IMR-90 (cell line): ENCODE results near the gene HAVCR1. TPM values are rescaled to one million over a fixed set of nuclear protein-coding genes. Genes with fewer than 3 reads are reported as not detected.

ENCODE experiments used
- ATAC-seq: fragments of 200-7000 bp; cut with Tn5 transposase; 2 replicates; pipeline ENCODE4 v1.9.1; 2020; ENCODE audit warnings: low read depth, mild to moderate bottlenecking, moderate library complexity
- BruUV-seq: library from RNA; stranded (reverse); fragments of 400-500 nt; replicated peaks from 2 replicates; lab custom pipeline; 2021; lab: Mats Ljungman, UMichigan
- CTCF ChIA-PET: fragments of 300-600 bp; formaldehyde crosslinking; extraction: SDS; loops from one replicate; lab custom pipeline; 2021; ENCODE audit warnings: antibody characterized with exemption; lab: Yijun Ruan, JAX
- POLR2A ChIA-PET: fragments of 300-600 bp; sonication (Branson Sonifier 250); formaldehyde crosslinking; loops from one replicate; lab custom pipeline; 2022; ENCODE audit warnings: antibody characterized with exemption; ENCODE audit not compliant: unreplicated experiment; lab: Charles Lee
- DNase-seq: peaks from one replicate; pipeline ENCODE4 v3.0.0; 2013
- H2AFZ ChIP-seq: replicated peaks from 2 replicates; pipeline ENCODE3; 2013; ENCODE audit warnings: low read length, mild to moderate bottlenecking; ENCODE audit not compliant: poor library complexity
- H2AK5ac ChIP-seq: 2 replicates; pipeline ENCODE4 v1.6.1; 2013; ENCODE audit warnings: low read depth, low read length, inconsistent platforms
- H2AK9ac ChIP-seq: replicated peaks from 2 replicates; pipeline ENCODE3; 2013; ENCODE audit warnings: mild to moderate bottlenecking, low read depth, low read length, moderate library complexity; ENCODE audit not compliant: poor library complexity
- H2BK120ac ChIP-seq: 2 replicates; pipeline ENCODE4 v1.6.1; 2013; ENCODE audit warnings: low read depth, low read length, inconsistent platforms
- H2BK15ac ChIP-seq: 3 replicates; pipeline ENCODE4 v1.6.1; 2013; ENCODE audit warnings: low read depth, low read length, inconsistent platforms
- H2BK20ac ChIP-seq: 2 replicates; pipeline ENCODE4 v1.6.1; 2013; ENCODE audit warnings: low read depth, mild to moderate bottlenecking, inconsistent platforms, low read length, moderate library complexity
- H2BK5ac ChIP-seq: 2 replicates; pipeline ENCODE4 v1.6.1; 2013; ENCODE audit warnings: mild to moderate bottlenecking, low read depth, low read length, inconsistent platforms; ENCODE audit not compliant: poor library complexity, severe bottlenecking
- H3K14ac ChIP-seq: replicated peaks from 2 replicates; pipeline ENCODE4 v1.6.1; 2013; ENCODE audit warnings: low read depth, low read length, inconsistent platforms
- H3K18ac ChIP-seq: 2 replicates; pipeline ENCODE4 v1.6.1; 2013; ENCODE audit warnings: low read depth, low read length, control low read depth
- H3K23ac ChIP-seq: 2 replicates; pipeline ENCODE4 v1.6.1; 2013; ENCODE audit warnings: low read depth, low read length, inconsistent platforms
- H3K27ac ChIP-seq: 2 replicates; pipeline ENCODE4 v1.5.1; 2013; ENCODE audit warnings: mild to moderate bottlenecking, control low read depth, low read length; ENCODE audit not compliant: insufficient read depth
- H3K27me3 ChIP-seq: 2 replicates; pipeline ENCODE4 v1.6.1; 2013; ENCODE audit warnings: low read length; ENCODE audit not compliant: control insufficient read depth, insufficient read depth
- H3K36me3 ChIP-seq: 2 replicates; pipeline ENCODE4 v1.6.1; 2013; ENCODE audit warnings: low read length, mixed read lengths; ENCODE audit not compliant: control insufficient read depth, insufficient read depth
- H3K4ac ChIP-seq: 2 replicates; pipeline ENCODE4 v1.6.1; 2013; ENCODE audit warnings: low read depth, low read length, inconsistent platforms
- H3K4me1 ChIP-seq: 2 replicates; pipeline ENCODE4 v1.6.1; 2013; ENCODE audit warnings: low read length, mixed read lengths; ENCODE audit not compliant: control insufficient read depth, insufficient read depth
- H3K4me2 ChIP-seq: 2 replicates; pipeline ENCODE4 v1.6.1; 2013; ENCODE audit warnings: low read depth, mild to moderate bottlenecking, control low read depth, low read length, moderate library complexity
- H3K4me3 ChIP-seq: 2 replicates; pipeline ENCODE4 v1.5.1; 2013; ENCODE audit warnings: low read depth, mild to moderate bottlenecking, control low read depth, low read length, moderate library complexity; ENCODE audit not compliant: insufficient read depth
- H3K56ac ChIP-seq: 2 replicates; pipeline ENCODE4 v1.6.1; 2013; ENCODE audit warnings: low read length, inconsistent platforms; ENCODE audit not compliant: insufficient read depth; ENCODE audit errors: extremely low read depth
- H3K79me1 ChIP-seq, 2 experiments: 2 replicates each; pipeline ENCODE4 v1.6.1; 2013; ENCODE audit warnings: low read length in 2 of 2, inconsistent platforms in 1 of 2, low read depth in 1 of 2
- H3K9ac ChIP-seq: 2 replicates; pipeline ENCODE4 v1.6.1; 2013; ENCODE audit warnings: low read depth, low read length, control low read depth
- H3K9me1 ChIP-seq: 2 replicates; pipeline ENCODE4 v1.6.1; 2013; ENCODE audit warnings: low read length, inconsistent platforms; ENCODE audit not compliant: insufficient read depth
- H3K9me3 ChIP-seq: 2 replicates; pipeline ENCODE4 v1.6.1; 2013; ENCODE audit warnings: low read length; ENCODE audit not compliant: control insufficient read depth, insufficient read depth
- H4K20me1 ChIP-seq: 2 replicates; pipeline ENCODE4 v1.6.1; 2013; ENCODE audit warnings: low read length, inconsistent platforms; ENCODE audit not compliant: insufficient read depth
- H4K5ac ChIP-seq: 2 replicates; pipeline ENCODE4 v1.6.1; 2013; ENCODE audit warnings: mild to moderate bottlenecking, low read depth, low read length, control low read depth
- H4K8ac ChIP-seq, 2 experiments: 2 replicates each; pipeline ENCODE4 v1.6.1; 2013; ENCODE audit warnings: low read depth in 2 of 2, low read length in 2 of 2, control low read depth in 1 of 2, inconsistent platforms in 1 of 2
- H4K91ac ChIP-seq: 2 replicates; pipeline ENCODE4 v1.6.1; 2013; ENCODE audit warnings: low read depth, low read length, inconsistent platforms; ENCODE audit not compliant: insufficient read depth
- BHLHE40 ChIP-seq: fragments of 150-350 bp; IDR thresholded peaks from 2 replicates; pipeline ENCODE4 v1.6.1; 2016; ENCODE audit warnings: mild to moderate bottlenecking, low read depth, low read length
- CHD1 ChIP-seq: IDR thresholded peaks from 2 replicates; pipeline ENCODE4 v1.6.1; 2012; ENCODE audit warnings: low read depth, low read length, improper control_type of control experiment
- FOS ChIP-seq: fragments of 150-350 bp; IDR thresholded peaks from 2 replicates; pipeline ENCODE4 v1.6.1; 2016; ENCODE audit warnings: low read depth, low read length
- MAFK ChIP-seq: IDR thresholded peaks from 2 replicates; pipeline ENCODE4 v1.6.1; 2012; ENCODE audit warnings: low read depth, low read length, improper control_type of control experiment
- MAZ ChIP-seq: IDR thresholded peaks from 2 replicates; pipeline ENCODE4 v1.6.1; 2012; ENCODE audit warnings: low read depth, mild to moderate bottlenecking, low read length, improper control_type of control experiment, moderate library complexity, borderline replicate concordance
- MXI1 ChIP-seq: IDR thresholded peaks from 2 replicates; pipeline ENCODE4 v1.6.1; 2012; ENCODE audit warnings: low read depth, mild to moderate bottlenecking, low read length, moderate library complexity, borderline replicate concordance
- NFE2L2 ChIP-seq: fragments of 150-350 bp; IDR thresholded peaks from 2 replicates; pipeline ENCODE4 v1.6.1; 2016; ENCODE audit warnings: low read depth, mild to moderate bottlenecking, low read length
- POLR2A ChIP-seq: IDR thresholded peaks from 2 replicates; pipeline ENCODE4 v1.6.1; 2012; ENCODE audit warnings: mild to moderate bottlenecking, low read depth, low read length
- RCOR1 ChIP-seq: IDR thresholded peaks from 2 replicates; pipeline ENCODE4 v1.6.1; 2012; ENCODE audit warnings: mild to moderate bottlenecking, low read length, improper control_type of control experiment; ENCODE audit not compliant: insufficient replicate concordance
- SMC3 ChIP-seq: fragments of 150-350 bp; IDR thresholded peaks from 2 replicates; pipeline ENCODE4 v1.6.1; 2016; ENCODE audit warnings: low read depth, mild to moderate bottlenecking, antibody characterized with exemption, low read length, moderate library complexity
- WGBS, 2 experiments: methylation state at CpG; one replicate each; pipeline versions ENCODE4 v1.1.5 to v1.1.7; 2013; ENCODE audit warnings: missing lambda C conversion rate in 2 of 2; ENCODE audit not compliant: insufficient read length in 1 of 2; ENCODE audit errors: extremely low coverage in 2 of 2; 5-methylcytosine and 5-hydroxymethylcytosine counted together
- dilution Hi-C: fragments of 300-500 bp; cut with HindIII; formaldehyde crosslinking; loops from one replicate; pipeline ENCODE4 v1.14.3; 2018; ENCODE audit warnings: low sequenced_read_pairs; ENCODE audit not compliant: unreplicated experiment
- in situ Hi-C: fragments of 300-500 bp; cut with MboI; formaldehyde crosslinking; loops from 3 replicates; pipeline ENCODE4 v1.14.3; 2019; ENCODE audit warnings: low sequenced_read_pairs, inconsistent platforms, mixed read lengths
- intact Hi-C: fragments of 100-400 bp; cut with micrococcal nuclease; formaldehyde crosslinking; loops from 2 replicates; pipeline ENCODE4 v1.10.0; 2022
- polyA plus RNA-seq, 3 experiments: library from polyadenylated mRNA; depleted of rRNA; stranded (reverse); fragments of >200 nt; gene quantifications; 2 replicates each; pipeline ENCODE4 v1.2.3, GENCODE V29; 2012; ENCODE audit warnings: low replicate concordance in 1 of 3
- total RNA-seq: library from RNA; depleted of rRNA; stranded (reverse); fragments of >200 nt; gene quantifications from 2 replicates; pipeline ENCODE4 v1.2.3, GENCODE V29; 2012
- TF ChIP-seq, protein P1 (sequence below): conservative IDR thresholded peaks from 2 replicates; pipeline ENCODE4 v1.5.1; 2012; ENCODE audit warnings: mild to moderate bottlenecking, low read depth, low read length, improper control_type of control experiment
- TF ChIP-seq, protein P2 (sequence below): fragments of 150-350 bp; IDR thresholded peaks from 2 replicates; pipeline ENCODE4 v1.6.1; 2016; ENCODE audit warnings: low read depth, mild to moderate bottlenecking, low read length, moderate library complexity, borderline replicate concordance

HAVCR1 gene
- total and polyA plus RNA-seq, 2 of the 4 experiments (the other 2 are of a cell fraction), result not detected

DNA sequence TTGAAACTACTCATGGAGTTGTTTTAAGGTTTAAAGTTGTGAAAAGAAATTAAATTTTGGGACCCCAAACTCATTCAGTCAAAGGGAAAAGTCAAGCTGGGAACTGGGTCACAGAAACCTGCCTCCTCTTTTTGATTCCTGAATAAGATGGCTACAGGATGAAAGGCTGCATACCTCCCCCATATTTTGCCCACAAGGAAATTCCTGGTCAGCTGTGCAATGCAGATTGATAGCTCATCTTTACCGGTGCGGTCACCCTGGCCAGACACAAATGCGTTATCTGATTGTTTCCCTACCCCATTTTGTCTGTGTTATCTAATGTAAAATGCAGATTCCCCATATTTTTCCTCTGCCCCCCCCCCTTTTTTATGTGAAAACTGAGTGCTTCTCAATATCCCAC, 48.6 kb upstream of the HAVCR1 start:
- H3K4me1 ChIP-seq, result no peaks in the 10 kb centered on the region

More for the DNA sequence above, 48.6 kb upstream of the HAVCR1 start:
- H2AK5ac ChIP-seq, result no peak overlapping the region
- H3K27ac ChIP-seq, result no peak overlapping the region
- peak overlapping the region; percentile 48 for H2AFZ ChIP-seq
- no peak overlapping the region for H4K5ac ChIP-seq
- H3K56ac ChIP-seq, result no peak overlapping the region
- dilution Hi-C loops (no loop called here), in situ Hi-C loops (no loop called here), intact Hi-C loops (no loop called here)
- no peaks in the 10 kb centered on the region; the same call in 1 of the 2 replicates for H3K9me1 ChIP-seq
- H3K9ac ChIP-seq, result no peak overlapping the region
- ATAC-seq, result no peak
- no peak overlapping the region for H2BK15ac ChIP-seq
- H3K4me2 ChIP-seq, result no peak overlapping the region
- H2AK9ac ChIP-seq, result no peak overlapping the region
- no peaks in the 10 kb centered on the region for H3K9me3 ChIP-seq
- H3K79me1 ChIP-seq, result no peaks in the 10 kb centered on the region
- H3K18ac ChIP-seq, result no peak overlapping the region
- no CpG with 5 or more reads among the region's 3 CpGs for WGBS, 2 experiments
- H3K36me3 ChIP-seq, result no peaks in the 10 kb centered on the region
- H3K23ac ChIP-seq, result no peak overlapping the region
- H4K8ac ChIP-seq, result no peak overlapping the region
- no peak overlapping the region for H3K14ac ChIP-seq
- H3K4ac ChIP-seq, result no peak overlapping the region
- no peak overlapping the region for H2BK20ac ChIP-seq
- no peak for DNase-seq
- no peak for TF ChIP-seq SMC3
- no peak for TF ChIP-seq POLR2A
- TF ChIP-seq MAZ, result no peak
- TF ChIP-seq, protein P1, sequence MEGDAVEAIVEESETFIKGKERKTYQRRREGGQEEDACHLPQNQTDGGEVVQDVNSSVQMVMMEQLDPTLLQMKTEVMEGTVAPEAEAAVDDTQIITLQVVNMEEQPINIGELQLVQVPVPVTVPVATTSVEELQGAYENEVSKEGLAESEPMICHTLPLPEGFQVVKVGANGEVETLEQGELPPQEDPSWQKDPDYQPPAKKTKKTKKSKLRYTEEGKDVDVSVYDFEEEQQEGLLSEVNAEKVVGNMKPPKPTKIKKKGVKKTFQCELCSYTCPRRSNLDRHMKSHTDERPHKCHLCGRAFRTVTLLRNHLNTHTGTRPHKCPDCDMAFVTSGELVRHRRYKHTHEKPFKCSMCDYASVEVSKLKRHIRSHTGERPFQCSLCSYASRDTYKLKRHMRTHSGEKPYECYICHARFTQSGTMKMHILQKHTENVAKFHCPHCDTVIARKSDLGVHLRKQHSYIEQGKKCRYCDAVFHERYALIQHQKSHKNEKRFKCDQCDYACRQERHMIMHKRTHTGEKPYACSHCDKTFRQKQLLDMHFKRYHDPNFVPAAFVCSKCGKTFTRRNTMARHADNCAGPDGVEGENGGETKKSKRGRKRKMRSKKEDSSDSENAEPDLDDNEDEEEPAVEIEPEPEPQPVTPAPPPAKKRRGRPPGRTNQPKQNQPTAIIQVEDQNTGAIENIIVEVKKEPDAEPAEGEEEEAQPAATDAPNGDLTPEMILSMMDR, result no peak
- TF ChIP-seq MAFK, result no peak
- no peak for TF ChIP-seq NFE2L2
- no peak for TF ChIP-seq BHLHE40
- TF ChIP-seq RCOR1, result no peak
- TF ChIP-seq FOS, result no peak
- TF ChIP-seq, protein P2, sequence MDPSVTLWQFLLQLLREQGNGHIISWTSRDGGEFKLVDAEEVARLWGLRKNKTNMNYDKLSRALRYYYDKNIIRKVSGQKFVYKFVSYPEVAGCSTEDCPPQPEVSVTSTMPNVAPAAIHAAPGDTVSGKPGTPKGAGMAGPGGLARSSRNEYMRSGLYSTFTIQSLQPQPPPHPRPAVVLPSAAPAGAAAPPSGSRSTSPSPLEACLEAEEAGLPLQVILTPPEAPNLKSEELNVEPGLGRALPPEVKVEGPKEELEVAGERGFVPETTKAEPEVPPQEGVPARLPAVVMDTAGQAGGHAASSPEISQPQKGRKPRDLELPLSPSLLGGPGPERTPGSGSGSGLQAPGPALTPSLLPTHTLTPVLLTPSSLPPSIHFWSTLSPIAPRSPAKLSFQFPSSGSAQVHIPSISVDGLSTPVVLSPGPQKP, result no peak
- no peak for TF ChIP-seq CHD1
- no peak for TF ChIP-seq MXI1
- H4K20me1 ChIP-seq, result no peaks in the 10 kb centered on the region
- ChIA-PET CTCF (interaction anchor here (0.6 kb wide), 1 partner anchor 18 kb away, joined by 4 read pairs; no protein-coding TSS in a partner anchor), POLR2A (no interaction called here)
- BruUV-seq, result no TSS peak
- H4K91ac ChIP-seq, result no peak overlapping the region
- no peak overlapping the region for H2BK120ac ChIP-seq
- H2BK5ac ChIP-seq, result no peak overlapping the region
- no peaks in the 10 kb centered on the region for H3K27me3 ChIP-seq
- no peak overlapping the region for H3K4me3 ChIP-seq
